HCT116 (cell line): ENCODE measurements around the gene EHBP1.

ENCODE experiments used
- CEBPB ChIP-seq: IDR thresholded peaks from 2 replicates; pipeline ENCODE4 v1.6.1; 2012; ENCODE audit warnings: low read depth
- ELF1 ChIP-seq: IDR thresholded peaks from 2 replicates; pipeline ENCODE4 v1.6.1; 2012; ENCODE audit warnings: low read depth, borderline replicate concordance
- EZH2 ChIP-seq: fragments of 200-600 bp; sonication (generic); IDR thresholded peaks from 2 replicates; pipeline ENCODE4 v1.6.1; 2017; ENCODE audit warnings: antibody characterized with exemption, mixed run types
- POLR2A ChIP-seq: IDR thresholded peaks from 2 replicates; pipeline ENCODE4 v1.7.0; 2011; ENCODE audit warnings: borderline replicate concordance; ENCODE audit not compliant: insufficient read depth, insufficient read length; ENCODE audit errors: extremely low read depth
- TCF7L2 ChIP-seq: IDR thresholded peaks from 2 replicates; pipeline ENCODE4 v1.7.0; 2011; ENCODE audit warnings: borderline replicate concordance, inconsistent platforms; ENCODE audit not compliant: insufficient read depth, insufficient read length; ENCODE audit errors: extremely low read depth
- YY1 ChIP-seq: IDR thresholded peaks from 2 replicates; pipeline ENCODE4 v1.6.1; 2011; ENCODE audit warnings: low read length, low read depth, moderate library complexity, mild to moderate bottlenecking; ENCODE audit not compliant: insufficient replicate concordance; ENCODE audit errors: extremely low read depth
- ZNF274 ChIP-seq: fragments of 200-500 bp; sonication (Bioruptor generic); IDR thresholded peaks from 2 replicates; pipeline ENCODE4 v1.6.1; 2014; ENCODE audit warnings: mild to moderate bottlenecking, low read depth, low read length, inconsistent platforms
- TF ChIP-seq, protein P1 (sequence below), 3 experiments: fragments of 200-600 bp in 1 of 3; sonication (generic) in 1 of 3; IDR thresholded peaks in 2 of 3; conservative IDR thresholded peaks in 1 of 3; 2 replicates each; pipeline ENCODE4 v1.5.1; 2012 to 2017; ENCODE audit warnings: low read depth in 2 of 3, low read length in 2 of 3, antibody characterized with exemption in 1 of 3, borderline replicate concordance in 1 of 3, control low read depth in 1 of 3, mild to moderate bottlenecking in 1 of 3, mixed read lengths in 1 of 3, mixed run types in 1 of 3, moderate library complexity in 1 of 3; ENCODE audit not compliant: insufficient read depth in 1 of 3
- TF ChIP-seq, protein P2 (sequence below): IDR thresholded peaks from 2 replicates; pipeline ENCODE4 v1.6.1; 2012; ENCODE audit warnings: low read depth

DNA sequence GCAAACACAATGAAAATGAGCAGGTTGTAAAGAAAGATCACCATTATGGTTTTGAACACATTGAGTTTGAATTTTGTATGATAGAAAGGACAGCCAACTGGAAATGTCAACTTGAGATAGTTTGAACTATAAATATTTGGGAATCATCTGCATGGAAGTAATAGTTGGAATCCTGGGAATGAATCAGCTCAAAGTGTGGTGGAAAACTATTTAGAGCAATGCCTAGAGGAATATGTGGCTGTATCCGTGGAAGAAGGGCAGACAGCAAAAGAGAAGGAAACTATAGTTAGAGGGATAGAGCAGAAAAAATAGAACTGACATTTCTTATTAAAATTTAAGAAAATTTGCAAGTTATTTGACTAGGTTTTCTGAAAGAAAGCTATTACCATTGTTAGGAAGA is 232.6 kb downstream of the EHBP1 start:
- TF ChIP-seq ELF1 (no peak), ZNF274 (no peak), YY1 (no peak), EZH2 (no peak), POLR2A (no peak), TCF7L2 (no peak), CEBPB (no peak)
- TF ChIP-seq, protein P1, sequence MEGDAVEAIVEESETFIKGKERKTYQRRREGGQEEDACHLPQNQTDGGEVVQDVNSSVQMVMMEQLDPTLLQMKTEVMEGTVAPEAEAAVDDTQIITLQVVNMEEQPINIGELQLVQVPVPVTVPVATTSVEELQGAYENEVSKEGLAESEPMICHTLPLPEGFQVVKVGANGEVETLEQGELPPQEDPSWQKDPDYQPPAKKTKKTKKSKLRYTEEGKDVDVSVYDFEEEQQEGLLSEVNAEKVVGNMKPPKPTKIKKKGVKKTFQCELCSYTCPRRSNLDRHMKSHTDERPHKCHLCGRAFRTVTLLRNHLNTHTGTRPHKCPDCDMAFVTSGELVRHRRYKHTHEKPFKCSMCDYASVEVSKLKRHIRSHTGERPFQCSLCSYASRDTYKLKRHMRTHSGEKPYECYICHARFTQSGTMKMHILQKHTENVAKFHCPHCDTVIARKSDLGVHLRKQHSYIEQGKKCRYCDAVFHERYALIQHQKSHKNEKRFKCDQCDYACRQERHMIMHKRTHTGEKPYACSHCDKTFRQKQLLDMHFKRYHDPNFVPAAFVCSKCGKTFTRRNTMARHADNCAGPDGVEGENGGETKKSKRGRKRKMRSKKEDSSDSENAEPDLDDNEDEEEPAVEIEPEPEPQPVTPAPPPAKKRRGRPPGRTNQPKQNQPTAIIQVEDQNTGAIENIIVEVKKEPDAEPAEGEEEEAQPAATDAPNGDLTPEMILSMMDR (IDR thresholded peaks at IDR 0.05 in 2 of 3, conservative IDR thresholded peaks at IDR 0.05 in 1 of 3; ENCODE audit: borderline replicate concordance in 1 of 3, insufficient read depth in 1 of 3, low read depth in 2 of 3, low read length in 2 of 3): no peak
- TF ChIP-seq, protein P2, sequence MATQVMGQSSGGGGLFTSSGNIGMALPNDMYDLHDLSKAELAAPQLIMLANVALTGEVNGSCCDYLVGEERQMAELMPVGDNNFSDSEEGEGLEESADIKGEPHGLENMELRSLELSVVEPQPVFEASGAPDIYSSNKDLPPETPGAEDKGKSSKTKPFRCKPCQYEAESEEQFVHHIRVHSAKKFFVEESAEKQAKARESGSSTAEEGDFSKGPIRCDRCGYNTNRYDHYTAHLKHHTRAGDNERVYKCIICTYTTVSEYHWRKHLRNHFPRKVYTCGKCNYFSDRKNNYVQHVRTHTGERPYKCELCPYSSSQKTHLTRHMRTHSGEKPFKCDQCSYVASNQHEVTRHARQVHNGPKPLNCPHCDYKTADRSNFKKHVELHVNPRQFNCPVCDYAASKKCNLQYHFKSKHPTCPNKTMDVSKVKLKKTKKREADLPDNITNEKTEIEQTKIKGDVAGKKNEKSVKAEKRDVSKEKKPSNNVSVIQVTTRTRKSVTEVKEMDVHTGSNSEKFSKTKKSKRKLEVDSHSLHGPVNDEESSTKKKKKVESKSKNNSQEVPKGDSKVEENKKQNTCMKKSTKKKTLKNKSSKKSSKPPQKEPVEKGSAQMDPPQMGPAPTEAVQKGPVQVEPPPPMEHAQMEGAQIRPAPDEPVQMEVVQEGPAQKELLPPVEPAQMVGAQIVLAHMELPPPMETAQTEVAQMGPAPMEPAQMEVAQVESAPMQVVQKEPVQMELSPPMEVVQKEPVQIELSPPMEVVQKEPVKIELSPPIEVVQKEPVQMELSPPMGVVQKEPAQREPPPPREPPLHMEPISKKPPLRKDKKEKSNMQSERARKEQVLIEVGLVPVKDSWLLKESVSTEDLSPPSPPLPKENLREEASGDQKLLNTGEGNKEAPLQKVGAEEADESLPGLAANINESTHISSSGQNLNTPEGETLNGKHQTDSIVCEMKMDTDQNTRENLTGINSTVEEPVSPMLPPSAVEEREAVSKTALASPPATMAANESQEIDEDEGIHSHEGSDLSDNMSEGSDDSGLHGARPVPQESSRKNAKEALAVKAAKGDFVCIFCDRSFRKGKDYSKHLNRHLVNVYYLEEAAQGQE: no peak
